HG03575 (cell line): ENCODE data around the gene PALLD.

ENCODE experiments used
- ATAC-seq: cut with Tn5 transposase; IDR thresholded peaks from one replicate; pipeline ENCODE4 v1.9.1; 2021; ENCODE audit not compliant: unreplicated experiment, insufficient number of reproducible peaks, low FRiP score; ENCODE audit errors: extremely low read depth

The PALLD gene

DNA sequence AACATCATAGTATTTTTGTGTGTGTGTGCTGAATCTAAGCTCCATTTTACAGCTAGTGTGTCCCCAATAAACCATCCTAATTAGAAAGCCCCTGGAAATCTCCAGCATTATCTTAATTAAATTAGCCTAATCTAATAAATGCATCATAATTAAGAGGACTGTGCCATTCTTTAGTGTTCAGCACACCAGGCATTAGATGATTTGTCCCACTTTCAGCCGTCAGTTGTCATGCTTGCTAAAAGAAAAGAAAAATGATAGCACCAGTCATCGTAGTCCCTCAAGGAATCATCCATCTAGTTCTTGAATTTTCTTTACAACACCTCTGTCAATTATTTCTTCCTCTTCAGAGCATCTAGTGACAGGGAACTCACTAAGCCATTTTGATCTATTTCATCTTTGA is 155.9 kb downstream of the PALLD start:
- ATAC-seq: no peak

DNA sequence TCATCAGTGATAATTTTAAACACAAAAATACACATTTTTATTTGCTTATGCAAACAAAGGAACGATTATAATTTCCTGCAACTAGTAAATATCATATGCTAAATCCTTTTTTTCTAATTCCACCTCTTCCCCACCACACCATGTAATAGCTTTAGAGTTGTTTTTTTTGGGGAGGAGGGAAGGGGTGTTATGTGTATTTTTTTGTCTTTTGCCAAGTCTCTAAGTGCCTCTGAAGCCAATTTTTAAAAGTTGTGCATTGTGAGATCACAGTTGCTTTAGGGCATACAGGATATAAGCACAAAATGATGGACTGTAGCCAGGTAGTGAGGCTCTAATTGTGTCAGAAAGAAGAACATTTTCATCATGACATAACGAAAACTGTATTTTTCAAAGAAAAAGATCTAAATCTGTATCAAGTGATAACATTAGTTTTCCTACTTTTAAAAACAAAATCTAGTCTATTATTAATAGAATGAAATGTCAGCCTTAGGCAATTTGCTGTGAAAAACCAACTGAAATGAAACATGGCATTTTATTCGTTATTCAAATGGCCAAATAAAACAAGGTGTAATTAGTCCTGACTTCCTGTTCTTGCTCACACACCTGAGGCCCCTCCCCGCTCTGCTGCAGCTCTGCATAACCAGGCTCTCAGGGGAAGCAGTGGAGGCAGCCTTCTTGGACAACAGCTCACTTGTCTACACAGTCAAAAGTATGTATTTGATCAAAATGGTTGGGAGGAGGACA is 157.4 kb downstream of the PALLD start:
- no peak for ATAC-seq

DNA sequence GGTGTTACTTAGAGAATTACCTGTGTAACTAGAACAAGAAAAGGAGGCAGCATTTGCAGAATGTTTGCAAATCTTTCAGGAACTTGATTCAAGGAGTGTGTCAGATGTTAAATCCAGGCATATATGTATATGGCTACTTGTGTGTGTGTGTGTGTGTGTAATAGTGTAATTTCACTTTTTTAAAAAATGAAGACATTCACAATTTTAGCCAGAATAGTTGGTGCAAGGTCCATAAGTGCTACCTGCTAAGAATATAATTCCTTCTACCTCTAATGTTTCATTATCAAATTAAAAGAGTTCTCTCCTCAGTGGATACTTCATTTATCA is 158.0 kb downstream of the PALLD start:
- ATAC-seq: no peak

GRCh38 chr4:168655182-168655581 is 158.3 kb downstream of the PALLD start:
- ATAC-seq: no peak

DNA sequence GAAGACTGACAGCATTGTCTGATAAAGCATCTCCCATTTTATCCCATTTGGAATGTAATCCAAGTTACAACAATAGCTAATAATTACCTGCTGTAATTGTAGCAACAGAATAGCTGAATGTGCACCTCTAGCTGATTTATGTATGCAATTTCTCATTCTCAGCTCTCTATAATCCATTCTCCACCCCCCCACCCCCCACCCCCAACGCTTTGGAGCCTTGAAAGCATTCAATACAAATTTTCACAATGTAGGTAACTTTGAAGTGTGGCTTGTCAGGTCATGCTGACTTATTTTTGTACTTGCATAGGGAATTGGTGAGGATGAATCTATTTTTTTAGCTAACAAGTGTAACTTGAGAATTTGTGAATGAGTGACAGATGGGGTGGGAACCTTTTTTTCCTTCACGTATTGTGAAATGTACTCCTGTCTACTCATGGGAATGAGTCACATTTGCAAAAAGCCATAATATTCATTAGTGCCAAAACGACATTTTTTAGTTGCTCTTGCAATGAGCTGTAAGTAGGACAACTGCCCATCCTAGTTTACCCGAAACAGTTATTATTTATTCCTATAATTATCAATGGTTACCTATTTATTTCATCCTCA is 159.3 kb downstream of the PALLD start:
- no peak for ATAC-seq

DNA sequence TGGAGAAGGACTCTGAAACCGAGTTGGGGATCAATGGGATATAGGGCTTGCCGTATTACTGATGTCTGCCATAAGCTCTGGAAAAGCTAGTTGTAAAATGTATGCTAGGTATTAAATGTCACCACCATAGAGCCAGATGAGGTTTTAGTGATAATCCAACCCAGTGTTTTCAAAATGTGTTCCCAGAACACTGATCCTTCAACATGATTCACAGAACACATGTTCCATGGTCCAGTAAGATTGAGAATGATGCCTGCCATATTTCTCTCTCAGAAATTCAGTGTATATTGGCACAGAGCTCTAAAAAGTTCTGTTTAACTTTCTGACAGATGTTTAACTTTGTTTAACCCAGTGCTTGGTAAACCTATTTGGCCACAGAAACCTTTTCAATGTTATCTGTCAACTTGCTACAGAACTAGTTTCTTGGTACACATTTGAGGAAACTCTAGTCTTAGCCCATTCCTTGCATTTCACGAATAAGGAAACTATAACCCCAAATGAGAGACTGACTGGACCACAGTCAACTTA is 160.2 kb downstream of the PALLD start:
- ATAC-seq: no peak

GRCh38 chr4:168658751-168659150 is 161.9 kb downstream of the PALLD start:
- ATAC-seq: no peak

GRCh38 chr4:168659741-168660465 is 163.1 kb downstream of the PALLD start:
- ATAC-seq: no peak

DNA sequence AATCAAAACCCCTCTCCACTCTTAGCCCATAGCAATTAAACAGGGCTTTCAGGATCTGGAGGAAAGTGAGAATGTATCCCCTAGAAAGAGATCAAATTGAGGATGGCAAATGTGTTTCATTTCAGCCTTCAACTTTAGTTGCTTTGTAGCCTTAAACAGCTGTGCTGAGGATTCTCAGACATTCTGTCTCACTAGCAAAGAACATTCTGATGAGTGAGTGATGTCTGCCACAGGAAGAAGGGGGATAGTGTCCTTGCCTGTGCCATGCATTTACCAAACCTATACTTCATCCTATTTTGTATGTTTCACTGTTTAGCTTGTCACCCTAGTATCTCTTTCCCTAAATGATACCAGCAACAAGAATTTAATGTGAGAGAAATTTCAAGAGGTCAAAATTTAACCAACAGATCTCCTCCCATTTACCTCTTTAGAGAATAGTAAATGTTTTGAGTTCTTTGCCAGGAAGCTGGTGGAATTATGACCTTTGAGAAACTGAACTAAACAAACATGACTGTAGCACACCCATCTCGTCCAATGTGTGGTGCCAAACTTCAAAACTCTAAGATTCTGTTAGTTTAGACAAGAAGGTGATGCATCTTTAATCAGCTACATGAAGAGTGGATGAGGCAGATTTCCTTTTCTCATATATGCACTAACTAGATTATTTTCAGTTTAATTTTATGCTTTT is 165.6 kb downstream of the PALLD start:
- ATAC-seq: no peak

DNA sequence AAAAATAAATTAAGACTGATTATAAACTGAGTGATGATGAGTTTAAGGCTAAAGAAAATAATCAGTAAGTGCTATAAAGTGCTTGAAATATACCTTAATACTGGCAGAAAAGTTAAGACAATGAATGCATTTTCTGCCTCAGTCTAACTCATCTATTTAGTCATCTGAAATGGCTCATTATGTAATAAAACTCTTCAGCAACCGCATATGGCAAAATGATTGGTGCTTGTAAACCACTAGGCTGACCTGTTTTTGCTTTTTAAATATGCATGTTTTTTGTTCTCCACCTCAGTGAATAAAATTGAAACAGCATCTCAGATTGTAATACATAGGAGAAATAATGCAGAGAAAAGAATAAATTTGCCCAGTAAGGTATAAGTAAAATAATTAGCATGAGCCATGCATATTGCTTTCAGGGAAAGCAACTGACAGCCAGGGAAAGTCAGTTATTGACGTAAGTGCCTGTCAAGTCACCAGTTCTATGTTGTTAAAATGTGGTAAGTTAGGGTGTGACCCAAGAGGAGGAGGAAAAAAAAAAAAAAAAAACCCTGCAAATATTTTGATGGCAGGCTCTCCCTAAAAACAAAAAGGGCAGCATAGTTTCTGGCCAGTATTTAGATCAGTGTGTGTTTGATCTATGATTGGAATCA is 167.5 kb downstream of the PALLD start:
- no peak for ATAC-seq

DNA sequence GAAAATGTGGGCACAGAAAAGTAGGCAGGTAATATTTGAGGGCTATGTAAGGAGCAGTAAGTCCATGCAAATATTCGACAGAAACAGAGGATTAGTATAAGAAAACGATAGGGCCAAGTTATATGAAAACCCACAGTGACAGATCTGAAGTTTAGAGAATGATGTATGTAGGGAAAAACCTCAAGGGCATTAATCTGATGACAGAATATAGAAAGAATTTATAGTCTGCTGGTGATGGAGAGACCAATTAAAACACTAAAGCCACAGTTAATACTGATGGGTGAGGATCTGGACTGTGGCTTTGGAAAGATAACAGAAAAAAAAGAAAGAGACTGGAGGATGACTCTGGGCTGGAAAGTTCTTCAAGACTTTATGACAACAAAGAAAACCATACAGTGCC is 169.7 kb downstream of the PALLD start:
- no peak for ATAC-seq

DNA sequence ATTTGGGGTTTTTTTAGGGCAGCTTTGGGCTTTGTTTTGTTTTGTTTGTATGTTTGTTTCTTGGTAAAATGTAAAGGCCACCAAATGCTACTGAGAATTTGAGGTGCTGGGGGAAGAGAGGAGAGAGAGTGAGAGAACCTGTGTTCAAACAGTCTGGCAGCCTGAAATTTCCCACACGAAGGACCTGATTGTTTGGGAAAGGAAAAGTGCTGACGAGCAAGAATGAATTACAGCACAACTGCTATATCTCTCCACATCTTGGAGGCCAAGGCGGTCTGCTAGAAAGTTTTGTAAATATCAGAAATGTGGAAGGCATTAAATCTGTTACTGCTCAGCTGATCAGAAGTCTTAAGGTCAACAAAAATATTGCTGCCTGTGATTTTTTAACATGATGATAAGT is 170.5 kb downstream of the PALLD start:
- no peak for ATAC-seq

DNA sequence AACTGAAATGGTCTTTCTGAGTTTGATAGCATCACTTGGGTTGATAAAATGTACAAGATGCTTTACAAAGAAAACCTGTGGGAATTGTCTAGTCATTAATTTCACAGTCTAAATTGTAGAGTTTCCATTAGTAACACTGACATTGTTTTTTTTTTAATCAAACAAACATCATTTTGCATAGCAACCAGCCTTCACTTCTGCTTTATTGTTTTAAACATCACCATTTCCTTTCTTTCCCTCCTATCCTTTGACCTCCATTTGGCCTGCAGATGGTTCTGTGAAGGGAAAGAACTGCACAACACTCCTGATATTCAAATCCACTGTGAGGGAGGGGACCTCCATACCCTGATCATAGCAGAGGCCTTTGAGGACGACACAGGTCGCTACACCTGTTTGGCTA is 171.1 kb downstream of the PALLD start:
- ATAC-seq: no peak

DNA sequence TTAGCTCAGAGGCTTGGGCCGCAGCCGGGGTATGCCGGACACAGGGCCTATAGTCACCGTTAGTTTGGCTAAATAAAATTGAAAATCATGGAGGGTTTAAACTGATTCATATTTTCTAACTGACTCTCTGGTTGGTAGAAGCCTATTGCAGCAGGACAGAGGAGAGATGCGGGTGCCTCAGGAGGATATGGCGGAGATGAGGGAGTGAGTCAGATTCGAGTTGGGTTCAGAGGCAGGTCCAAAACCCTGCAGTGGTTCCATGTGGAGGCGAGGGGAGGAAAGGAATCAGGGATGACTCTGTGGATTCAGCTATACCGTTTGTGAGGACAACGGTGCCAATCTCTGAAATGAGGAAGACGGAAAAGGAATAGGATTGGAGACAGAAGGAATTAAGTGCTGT is 176.6 kb downstream of the PALLD start:
- ATAC-seq: no peak

GRCh38 chr4:168674077-168674747 is 177.4 kb downstream of the PALLD start:
- no peak for ATAC-seq

- no peak for ATAC-seq
These were observed 178.0 kb downstream of the PALLD start for GRCh38 chr4:168674866-168675265.

GRCh38 chr4:168677063-168677462 is 180.2 kb downstream of the PALLD start:
- no peak for ATAC-seq

- no peak for ATAC-seq
These were observed 181.0 kb downstream of the PALLD start for GRCh38 chr4:168677879-168678278.
